Activated CD8-positive, alpha-beta memory T cell treated with anti-CD3 and anti-CD28 coated beads for 48 hours (primary cell): ENCODE results near the gene LRRC71.

Experiments used
- DNase-seq, 3 experiments: peaks; one replicate each; pipeline ENCODE4 v3.0.0-alpha.2; 2020; ENCODE audit warnings: low read depth in 2 of 3, low spot score in 2 of 3

LRRC71 gene

DNA sequence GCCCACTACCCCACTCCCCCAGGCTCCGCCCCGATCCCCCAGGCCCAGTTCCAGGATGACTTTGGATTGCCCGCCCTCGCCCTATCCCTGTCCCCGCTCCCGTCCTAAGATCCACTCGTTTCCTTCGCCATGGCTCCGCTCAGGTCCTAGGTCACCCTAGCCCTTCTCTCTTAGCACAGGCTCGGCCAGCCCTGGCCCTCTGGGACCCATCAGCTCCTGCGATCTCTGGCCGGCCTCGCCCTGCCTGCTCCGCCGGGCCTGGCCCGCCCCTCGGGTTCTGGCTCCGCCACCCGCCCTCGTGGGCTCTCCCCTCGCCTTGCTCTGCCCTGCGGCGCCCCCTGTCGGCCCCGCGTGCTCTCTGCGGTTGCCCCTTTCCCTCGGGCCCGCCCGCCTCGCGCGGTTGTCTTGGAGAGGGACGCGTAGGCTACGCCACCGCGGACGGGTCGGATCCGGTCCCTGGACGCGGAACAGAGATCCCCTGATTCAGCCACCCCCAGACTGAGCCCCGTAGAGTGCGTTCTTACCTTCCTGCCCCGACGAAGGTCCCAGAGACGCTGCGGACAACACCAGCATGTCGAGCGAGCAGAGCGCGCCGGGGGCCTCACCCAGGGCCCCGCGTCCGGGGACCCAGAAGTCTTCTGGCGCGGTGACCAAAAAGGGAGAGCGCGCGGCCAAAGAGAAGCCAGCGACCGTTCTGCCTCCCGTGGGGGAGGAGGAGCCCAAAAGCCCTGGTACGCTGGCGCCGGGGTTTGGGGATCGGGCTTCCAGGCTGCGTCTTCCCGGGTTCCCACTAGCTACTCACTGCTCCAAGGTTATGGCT is at the start of gene LRRC71:
TSS of gene LRRC71 (plus strand) at position 400 of the 820 bp plus-strand sequence. CDS start at position 572, 172 bp downstream.
- peak; percentile 51 to 72 (median 61) for DNase-seq

DNA sequence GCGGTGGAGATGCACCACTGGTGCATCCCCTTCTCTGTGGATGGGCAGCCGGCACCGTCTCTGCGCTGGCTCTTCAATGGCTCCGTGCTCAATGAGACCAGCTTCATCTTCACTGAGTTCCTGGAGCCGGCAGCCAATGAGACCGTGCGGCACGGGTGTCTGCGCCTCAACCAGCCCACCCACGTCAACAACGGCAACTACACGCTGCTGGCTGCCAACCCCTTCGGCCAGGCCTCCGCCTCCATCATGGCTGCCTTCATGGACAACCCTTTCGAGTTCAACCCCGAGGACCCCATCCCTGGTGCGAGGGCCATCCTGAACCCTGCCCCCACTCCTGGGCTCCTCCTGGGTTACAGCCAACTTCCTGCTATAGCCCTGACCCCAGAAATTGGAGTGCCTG is 46.8 kb upstream of the LRRC71 start:
- no peak for DNase-seq

DNA sequence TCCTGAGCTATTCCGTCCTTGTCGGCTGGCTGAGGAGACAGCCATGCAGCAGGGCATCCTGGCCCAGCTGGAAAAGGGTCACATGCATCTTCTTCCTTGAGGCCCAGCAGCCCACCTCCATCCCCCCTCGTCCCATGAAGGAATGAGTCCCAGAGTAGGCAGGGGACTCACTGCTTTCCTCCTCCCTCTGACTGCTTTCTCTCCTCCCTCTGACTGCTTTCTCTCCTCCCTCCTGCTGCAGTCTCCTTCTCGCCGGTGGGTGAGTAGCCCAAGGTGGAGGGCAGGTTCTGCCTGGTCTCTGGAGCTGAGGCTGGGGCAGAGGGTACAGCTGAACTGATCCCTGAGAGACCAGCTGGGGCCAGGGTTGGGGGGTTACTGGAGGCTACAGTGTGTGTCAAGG is 46.3 kb upstream of the LRRC71 start:
- no peak for DNase-seq

DNA sequence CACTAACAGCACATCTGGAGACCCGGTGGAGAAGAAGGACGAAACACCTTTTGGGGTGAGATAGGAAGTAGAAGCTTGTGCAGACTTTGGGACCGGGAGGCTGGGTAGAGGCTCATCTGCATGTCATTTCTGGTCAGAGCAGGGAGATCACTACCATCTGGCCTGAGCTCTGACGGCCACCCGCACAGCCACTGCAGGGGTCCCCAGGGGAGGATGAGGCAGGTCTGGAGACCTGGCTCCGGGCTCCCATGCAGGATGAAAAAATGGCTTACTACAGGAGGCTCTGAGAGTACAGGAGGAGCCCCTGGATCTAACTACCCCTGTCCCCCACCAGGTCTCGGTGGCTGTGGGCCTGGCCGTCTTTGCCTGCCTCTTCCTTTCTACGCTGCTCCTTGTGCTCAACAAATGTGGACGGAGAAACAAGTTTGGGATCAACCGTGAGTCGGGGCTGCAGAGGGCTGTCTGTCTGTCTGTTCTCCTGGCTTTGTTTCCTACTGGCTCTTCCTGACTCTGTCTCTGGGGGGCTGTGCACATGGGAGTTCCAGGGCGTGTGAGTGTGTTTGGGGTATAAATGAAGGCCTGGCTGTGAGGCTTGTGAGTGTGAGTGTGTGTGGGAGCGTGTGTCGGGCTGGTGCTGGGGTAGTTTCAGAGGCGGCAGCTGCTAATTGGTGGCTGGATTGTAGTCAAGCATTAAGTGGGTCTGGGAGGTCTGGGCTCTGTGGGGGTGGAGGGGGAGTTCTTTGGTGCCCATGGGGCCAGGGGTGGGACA is 45.7 kb upstream of the LRRC71 start:
- DNase-seq: no peak

DNA sequence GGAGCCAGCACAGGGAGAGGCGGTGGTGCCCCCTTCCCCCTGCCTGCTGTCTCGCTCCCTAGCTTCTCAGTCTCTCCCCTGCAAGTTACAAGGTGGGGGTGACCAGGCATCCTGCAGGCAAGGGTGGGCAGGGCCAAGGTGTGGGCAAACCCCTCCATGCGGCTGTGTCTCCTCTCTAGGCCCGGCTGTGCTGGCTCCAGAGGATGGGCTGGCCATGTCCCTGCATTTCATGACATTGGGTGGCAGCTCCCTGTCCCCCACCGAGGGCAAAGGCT is 45.2 kb upstream of the LRRC71 start:
- no peak for DNase-seq

DNA sequence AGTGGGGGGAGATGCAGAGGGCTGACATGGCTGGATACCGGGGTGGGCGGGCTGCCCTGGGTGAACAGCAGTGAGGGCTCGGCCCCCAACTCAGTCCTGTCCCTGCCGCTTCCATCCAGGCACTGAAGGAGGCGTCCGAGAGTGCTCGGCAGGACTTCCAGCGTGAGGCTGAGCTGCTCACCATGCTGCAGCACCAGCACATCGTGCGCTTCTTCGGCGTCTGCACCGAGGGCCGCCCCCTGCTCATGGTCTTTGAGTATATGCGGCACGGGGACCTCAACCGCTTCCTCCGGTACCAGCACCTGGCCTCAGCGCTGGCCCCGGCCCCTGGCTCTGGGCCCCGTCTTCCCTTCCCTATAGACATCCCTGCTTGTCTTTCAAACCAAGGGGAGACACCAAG is 44.2 kb upstream of the LRRC71 start:
- DNase-seq: no peak

DNA sequence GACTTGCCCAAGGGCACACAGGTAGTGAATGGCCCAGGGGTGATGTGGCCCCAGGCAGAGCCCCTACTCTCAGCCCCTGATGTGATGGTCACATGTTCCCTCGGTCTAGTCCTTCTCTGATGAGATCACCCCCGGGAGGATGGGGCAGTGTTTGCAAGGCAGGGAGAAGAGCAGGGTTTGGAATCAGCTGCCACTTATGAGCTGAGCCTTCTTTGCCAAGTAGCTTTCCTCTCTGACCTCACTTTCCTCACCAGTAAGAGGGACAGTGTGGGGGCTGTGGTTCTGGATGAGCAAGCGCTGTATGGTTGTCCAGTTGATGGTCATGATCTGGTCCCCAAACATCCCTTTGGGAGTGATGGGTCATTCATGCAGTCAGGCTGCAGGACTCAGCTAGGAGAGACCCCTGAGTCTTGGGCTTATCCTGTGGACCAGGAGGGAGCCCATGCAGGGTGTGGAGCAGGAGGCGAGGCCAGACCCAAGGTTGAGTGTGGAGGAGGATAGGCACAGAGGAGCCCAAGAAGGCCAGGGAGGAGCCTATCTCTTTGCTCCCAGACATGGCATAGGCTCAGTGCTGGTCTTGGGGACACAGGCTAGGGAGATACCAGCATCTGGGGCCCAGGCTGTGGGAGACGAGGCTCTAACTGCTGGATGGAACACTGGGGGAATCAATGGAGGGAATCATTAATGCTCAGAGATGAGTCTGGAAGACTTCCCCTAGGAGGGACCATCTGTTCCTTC is 42.8 kb upstream of the LRRC71 start:
- no peak for DNase-seq

DNA sequence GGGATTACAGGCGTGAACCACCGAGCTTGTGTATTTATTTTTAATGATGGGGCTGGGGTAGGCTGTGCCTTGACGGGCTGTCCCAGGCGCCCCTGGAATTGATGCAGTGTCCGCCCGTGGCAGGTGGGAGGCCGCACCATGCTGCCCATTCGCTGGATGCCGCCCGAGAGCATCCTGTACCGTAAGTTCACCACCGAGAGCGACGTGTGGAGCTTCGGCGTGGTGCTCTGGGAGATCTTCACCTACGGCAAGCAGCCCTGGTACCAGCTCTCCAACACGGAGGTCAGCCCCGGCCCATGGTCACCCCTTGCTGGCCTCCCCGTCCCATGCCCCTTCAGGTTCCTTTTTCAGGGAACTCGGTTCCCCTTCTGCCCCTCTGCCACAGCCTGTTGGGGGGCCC is 40.6 kb upstream of the LRRC71 start:
- DNase-seq: no peak

DNA sequence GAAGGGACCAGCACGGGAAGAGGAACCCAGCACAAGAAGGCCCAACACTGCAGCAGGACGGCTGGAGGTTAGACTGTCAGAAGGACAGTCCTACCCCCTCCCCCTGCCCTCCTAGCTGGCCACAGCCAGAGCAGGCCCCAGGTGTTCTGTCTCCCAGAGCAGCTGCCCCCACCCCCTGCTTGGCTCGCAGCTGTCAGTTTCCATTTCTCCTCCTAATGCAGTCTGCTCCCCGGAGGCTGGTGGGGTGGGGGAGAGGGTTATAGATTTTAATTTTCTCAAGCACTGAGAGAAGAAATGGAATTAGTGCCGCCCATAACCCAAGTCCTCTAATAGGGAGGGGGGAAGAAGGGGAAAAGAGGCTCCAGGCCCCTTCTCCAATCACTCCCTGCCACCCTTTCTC is 40.0 kb upstream of the LRRC71 start:
- DNase-seq: no peak

DNA sequence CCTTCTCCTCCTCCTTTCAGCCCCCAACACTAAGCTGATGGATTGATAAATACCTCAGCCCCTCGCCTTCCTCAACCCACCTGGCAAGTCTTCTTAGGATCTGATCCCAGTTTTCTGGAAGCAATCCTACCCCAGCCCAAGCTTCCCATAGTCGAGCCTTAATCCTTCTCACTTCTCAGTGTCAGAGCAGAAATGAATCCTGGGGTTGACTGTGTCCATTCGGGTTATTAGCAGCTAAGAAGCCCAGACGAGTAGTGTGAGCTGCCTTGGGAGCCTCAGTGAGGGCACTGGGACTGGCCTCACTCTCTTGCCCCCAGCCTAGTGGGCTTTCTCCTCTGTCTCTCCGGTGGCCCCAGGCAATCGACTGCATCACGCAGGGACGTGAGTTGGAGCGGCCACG is 39.3 kb upstream of the LRRC71 start:
- DNase-seq: no peak

DNA sequence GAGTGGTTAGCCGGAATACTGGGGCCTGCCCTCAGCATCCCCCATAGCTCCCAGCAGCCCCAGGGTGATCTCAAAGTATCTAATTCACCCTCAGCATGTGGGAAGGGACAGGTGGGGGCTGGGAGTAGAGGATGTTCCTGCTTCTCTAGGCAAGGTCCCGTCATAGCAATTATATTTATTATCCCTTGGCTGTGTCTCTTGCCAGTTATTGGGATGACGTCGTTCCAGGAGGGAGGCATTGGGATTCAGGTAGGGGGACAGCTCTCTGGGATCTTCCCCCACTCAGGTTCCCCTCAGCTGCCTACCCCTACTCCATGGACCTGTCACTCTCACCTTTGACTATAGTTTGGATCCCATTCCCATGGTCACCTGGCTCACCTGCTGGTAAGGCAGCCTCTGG is 38.8 kb upstream of the LRRC71 start:
- no peak for DNase-seq

DNA sequence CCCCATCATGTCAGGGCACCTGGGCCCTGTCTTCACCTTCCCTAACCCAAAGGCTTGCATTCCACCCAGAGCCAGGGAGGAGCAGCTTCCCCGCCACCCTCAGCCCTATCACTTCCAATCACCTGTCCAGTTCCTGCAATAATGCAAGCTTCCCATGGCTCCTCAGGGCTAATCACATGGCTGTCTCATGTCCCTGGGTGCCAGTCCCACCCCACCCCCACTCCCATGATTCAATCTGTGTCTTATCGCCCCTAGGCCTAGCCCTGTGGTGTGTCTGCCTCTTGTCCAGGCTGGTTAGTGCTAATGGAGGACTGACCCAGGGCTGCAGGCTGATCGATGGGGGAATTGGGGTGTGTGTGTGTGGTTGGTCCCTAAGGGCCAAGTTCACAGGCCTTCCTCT is 37.9 kb upstream of the LRRC71 start:
- no peak for DNase-seq

DNA sequence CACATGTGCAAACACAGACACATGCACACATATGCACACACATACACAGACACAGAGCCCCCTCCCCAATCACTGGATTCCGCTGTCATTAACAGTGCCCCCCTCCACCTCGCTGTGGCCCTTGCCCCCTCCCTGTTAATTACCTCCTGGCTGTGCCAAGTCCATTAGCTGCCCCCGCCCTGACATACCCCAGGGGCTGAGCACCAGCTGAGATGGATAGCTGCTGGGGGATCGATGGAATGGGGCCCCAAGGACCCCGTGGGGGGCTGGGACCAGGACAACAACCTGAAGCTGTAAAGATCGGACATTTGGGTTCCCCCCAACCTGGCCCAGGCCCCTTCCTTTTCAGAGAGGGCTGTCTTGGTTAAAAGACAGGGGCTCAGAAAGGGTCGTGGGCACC is 36.5 kb upstream of the LRRC71 start:
- DNase-seq: no peak

DNA sequence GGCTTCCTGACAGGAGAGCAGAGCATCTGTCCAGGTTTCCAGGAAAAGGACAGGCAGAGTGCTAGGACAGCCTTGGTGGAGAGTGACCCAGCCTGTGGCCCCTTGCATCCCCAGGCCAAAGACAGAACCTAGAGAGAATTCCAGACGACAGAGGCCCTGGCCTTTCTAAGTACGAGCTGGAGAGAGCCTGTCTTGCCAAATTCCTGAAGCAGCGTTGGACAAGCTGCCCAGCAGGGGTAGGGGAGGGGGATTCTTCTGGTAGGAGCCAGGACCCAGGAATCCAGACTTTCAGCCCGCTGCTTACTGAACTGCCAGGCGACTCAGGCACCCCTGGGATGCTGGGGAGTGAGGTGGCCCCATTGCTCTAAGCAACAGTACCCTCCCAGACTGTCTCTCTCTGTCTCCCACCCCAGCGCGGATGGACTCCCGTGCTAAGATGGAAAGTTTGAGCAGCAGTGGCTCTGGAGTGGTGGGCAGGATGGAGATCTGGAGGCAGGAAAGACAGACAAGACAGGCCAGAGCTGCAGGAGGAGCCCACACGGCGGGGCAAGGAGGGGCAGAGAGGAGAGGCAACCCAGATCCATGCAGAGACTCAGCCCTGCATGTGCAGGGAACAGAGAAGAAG is 35.8 kb upstream of the LRRC71 start:
- DNase-seq: no peak

DNA sequence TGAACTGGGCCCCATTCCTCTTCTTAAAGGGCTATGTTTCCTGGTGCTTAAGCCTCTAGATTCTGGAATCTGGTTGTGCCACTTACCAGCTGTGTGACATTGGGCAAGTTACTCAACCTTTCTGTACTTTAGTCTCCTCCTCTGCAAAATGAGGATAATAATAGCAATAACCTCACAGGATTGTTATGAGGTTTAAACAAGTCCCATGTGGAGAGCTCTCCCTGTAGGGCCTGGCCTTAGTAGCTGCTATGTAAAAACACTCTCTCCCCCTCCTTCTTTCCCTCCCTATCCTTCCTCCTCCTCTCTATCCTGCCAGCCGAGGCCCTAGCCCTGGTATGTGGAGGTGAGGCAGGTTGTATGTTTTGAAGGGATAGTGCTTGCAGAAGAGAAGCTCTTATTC is 35.1 kb upstream of the LRRC71 start:
- DNase-seq: no peak

DNA sequence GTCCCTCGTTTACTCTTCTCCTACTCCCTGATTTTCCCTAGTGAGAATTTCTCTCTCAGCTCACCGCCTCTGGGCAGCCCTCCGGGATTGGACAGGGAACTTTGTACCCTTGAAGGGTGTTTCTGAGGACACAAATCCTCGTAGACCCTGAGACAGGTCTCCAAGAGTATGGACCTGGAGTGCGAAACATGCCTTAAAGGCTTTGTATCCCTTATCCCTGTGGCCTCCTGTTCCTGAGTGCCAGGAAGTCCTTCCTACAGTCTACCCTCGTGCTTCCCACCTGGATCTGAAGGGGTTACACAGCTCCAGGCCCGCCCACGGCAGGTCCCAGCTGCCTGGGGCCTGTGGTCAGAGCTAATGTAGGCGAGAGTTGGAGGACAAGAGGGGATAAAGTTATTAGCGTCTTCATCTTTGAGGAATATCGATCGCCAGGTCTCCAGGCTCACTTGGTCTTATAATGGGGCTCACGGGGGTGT is 34.5 kb upstream of the LRRC71 start:
- no peak for DNase-seq

DNA sequence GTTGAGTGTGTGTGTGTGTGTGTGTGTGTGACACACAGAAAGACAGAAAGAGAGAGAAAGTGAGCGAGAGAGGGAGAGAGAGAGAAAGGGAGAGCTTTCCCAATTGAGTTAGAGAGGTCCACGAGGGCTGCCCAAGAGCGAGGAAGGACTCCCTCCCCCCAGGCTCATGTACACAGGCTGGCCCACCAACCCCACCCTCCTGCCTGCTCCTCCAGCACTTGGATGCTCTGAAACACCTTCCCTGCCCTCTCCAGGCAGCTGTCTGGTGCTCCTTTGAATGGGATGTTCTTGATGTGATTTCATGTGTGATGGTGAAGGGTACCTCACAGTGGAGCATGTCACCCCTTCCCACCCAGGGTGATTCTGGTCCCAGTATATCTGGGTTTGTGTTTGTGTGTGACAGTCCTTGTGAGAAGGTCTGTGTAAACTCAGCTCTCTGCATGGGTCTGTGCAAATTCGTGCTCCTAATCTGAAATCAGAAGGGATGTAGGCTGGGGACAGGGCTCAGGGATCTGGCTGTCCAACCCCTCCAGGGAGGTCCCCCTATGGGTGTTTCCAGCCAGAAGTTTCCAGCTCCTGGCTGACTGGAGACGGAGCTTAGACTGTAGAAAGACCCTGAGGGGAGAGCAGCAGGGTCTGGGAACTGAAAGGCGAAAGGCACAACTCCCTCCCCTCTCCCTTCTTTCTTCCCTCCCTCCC is 33.7 kb upstream of the LRRC71 start:
- DNase-seq: no peak

DNA sequence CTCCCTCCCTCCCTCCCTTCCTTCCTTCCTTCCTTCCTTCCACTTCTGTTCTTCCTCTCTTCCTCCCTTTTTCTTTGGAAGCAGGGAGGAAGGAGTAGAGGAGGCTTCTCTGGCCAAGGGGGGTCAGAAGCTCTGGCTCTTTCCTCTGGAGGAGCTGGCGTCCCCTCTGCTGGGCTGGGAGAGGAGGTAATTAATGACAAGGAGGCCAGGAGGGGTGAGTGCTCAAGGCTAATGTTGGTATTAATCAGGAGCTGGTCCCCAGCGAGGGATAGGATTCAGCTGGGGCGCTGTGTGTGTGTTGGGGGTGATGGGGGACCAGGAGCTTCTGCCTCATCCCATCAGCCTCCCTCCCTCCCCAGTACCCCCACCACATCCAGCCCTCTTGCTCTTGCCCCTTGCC is 33.1 kb upstream of the LRRC71 start:
- no peak for DNase-seq

DNA sequence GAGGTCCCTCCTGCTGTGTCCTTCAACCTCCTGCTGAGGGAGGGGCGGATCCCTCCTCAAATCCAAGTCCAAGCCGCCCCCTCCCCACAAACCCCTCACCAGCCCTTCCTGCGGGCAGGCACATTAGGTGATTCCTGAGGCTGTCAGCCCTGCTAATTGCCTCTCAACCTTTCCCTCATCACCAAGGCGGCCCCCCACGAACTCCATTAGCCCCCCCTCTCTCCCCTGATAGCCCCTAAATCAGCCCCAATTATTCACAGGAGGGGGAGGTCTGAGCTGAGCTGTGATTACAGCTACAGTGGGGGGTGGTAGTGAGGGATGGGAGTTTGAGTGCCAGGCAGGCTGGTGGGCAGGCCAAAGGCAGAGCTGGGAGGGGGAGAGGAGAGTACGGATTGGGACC is 32.7 kb upstream of the LRRC71 start:
- DNase-seq: no peak

DNA sequence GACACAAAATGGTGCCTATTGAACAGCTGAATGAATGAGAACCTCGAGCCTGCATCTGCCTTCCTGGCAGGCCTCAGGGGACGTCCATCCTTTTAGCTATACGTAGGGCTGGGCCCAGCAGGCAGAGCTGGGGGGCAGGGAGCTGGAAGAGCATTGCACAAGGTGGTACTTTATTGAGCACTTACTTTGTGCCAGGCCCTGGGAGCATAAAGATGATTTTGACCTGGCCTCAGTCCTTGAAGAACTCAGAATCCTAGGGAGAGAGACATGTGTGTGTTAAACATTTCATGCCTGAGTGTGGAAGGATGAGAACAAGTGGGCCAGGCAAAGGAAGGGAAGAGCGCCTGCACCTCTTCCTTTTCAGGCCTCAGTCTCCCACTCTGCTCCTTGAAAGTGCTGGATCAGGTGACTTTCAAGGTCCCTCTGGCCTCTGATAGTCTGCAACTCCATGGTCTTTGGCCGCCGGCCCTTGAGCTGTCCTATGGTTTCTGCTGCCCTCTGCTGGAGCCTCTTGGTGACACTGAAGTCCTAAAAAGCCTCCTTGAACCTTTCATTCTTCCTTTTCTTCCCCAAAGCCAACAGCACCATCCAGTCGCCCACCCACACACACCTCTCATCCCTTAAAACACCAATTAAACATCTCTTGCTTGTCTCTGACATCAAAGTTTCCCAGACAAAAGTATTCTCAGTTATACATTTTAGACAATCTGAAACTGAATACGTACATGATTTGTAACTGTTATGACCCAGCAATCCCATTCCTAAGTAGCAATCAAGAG is 30.4 kb upstream of the LRRC71 start:
- DNase-seq: peak in 2 of 3 experiments; percentile 35 to 41
